ENCODE results near the gene SOX14. TPM values are rescaled to one million over a fixed set of nuclear protein-coding genes. Genes with fewer than 3 reads are reported as not detected.

SOX14 gene
- total RNA-seq, 4 donors from 2014 or later: not detected

- Histone ChIP-seq H3K4me1 (peaks cover 22 to 55% (median 34%) of the 10 kb centered on the region in 3 donors), H3K27me3 (peaks cover 37 to 100% (median 52%) of the 10 kb centered on the region in 4 donors), H3K4me3 (peak overlapping the region in 2 of 4 donors; percentile 27 to 53), H3K36me3 (no peaks in the 10 kb centered on the region), H3K9me3 (no peaks in the 10 kb centered on the region), H3K27ac (no peak overlapping the region)
- intact Hi-C loops (cut with DNase I): no loop called here
- no peak for DNase-seq
- TF ChIP-seq CTCF (IDR thresholded peaks at IDR 0.05) (no peak), POLR2A (IDR thresholded peaks at IDR 0.05) (no peak)
- WGBS, 2 donors: 6 to 10% methylated on average over 42 to 50 of the region's 53 CpGs
These were observed 7.5 kb downstream of the SOX14 start for GRCh38 chr3:137771401-137772213.

GRCh38 chr3:137772214-137772955, 8.3 kb downstream of the SOX14 start:
- 21 to 25% methylated on average over 7 of the region's 7 CpGs for WGBS, 2 donors
- DNase-seq: no peak
- H3K4me1 ChIP-seq: peaks cover 22 to 47% (median 34%) of the 10 kb centered on the region in 3 donors
- peaks cover 32 to 100% (median 48%) of the 10 kb centered on the region in 4 donors for H3K27me3 ChIP-seq
- no peaks in the 10 kb centered on the region for H3K36me3 ChIP-seq
- no peaks in the 10 kb centered on the region for H3K9me3 ChIP-seq
- intact Hi-C loops (cut with DNase I): no loop called here
- no peak overlapping the region for H3K4me3 ChIP-seq
- no peak overlapping the region for H3K27ac ChIP-seq
- no peak for TF ChIP-seq CTCF (IDR thresholded peaks at IDR 0.05)
- no peak for TF ChIP-seq POLR2A (IDR thresholded peaks at IDR 0.05)

- peaks cover 0 to 79% (median 2%) of the 10 kb centered on the region in 4 donors for H3K27me3 ChIP-seq
- no peaks in the 10 kb centered on the region for H3K4me1 ChIP-seq
- WGBS, 2 donors: 18 to 32% methylated on average over 2 of the region's 2 CpGs
- no peak overlapping the region for H3K27ac ChIP-seq
- DNase-seq: no peak
- H3K9me3 ChIP-seq: no peaks in the 10 kb centered on the region
- TF ChIP-seq POLR2A (IDR thresholded peaks at IDR 0.05): no peak
- no peak for TF ChIP-seq CTCF (IDR thresholded peaks at IDR 0.05)
- intact Hi-C loops (cut with DNase I): no loop called here
- no peak overlapping the region for H3K4me3 ChIP-seq
- H3K36me3 ChIP-seq: no peaks in the 10 kb centered on the region
These were observed 14.8 kb downstream of the SOX14 start for GRCh38 chr3:137778941-137779340.

GRCh38 chr3:137787529-137787928, 23.4 kb downstream of the SOX14 start:
- DNase-seq: no peak
- no peak overlapping the region for H3K27ac ChIP-seq
- intact Hi-C loops (cut with DNase I): no loop called here
- H3K4me1 ChIP-seq: no peaks in the 10 kb centered on the region
- TF ChIP-seq POLR2A (IDR thresholded peaks at IDR 0.05) (no peak), CTCF (IDR thresholded peaks at IDR 0.05) (no peak)
- H3K4me3 ChIP-seq: no peak overlapping the region
- H3K36me3 ChIP-seq: no peaks in the 10 kb centered on the region
- peaks cover 0 to 42% (median 0%) of the 10 kb centered on the region in 4 donors for H3K27me3 ChIP-seq
- WGBS, 2 donors: 63% methylated on average over 6 of the region's 6 CpGs
- no peaks in the 10 kb centered on the region for H3K9me3 ChIP-seq

- DNase-seq: no peak
- H3K27ac ChIP-seq: no peak overlapping the region
- 67 to 76% methylated on average over 5 of the region's 5 CpGs for WGBS, 2 donors
- H3K9me3 ChIP-seq: no peaks in the 10 kb centered on the region
- H3K4me3 ChIP-seq: no peak overlapping the region
- intact Hi-C loops (cut with DNase I): no loop called here
- H3K36me3 ChIP-seq: no peaks in the 10 kb centered on the region
- H3K27me3 ChIP-seq: peaks cover 0 to 33% (median 0%) of the 10 kb centered on the region in 4 donors
- no peak for TF ChIP-seq POLR2A (IDR thresholded peaks at IDR 0.05)
- no peak for TF ChIP-seq CTCF (IDR thresholded peaks at IDR 0.05)
- H3K4me1 ChIP-seq: no peaks in the 10 kb centered on the region
These were observed 25.1 kb downstream of the SOX14 start for GRCh38 chr3:137789236-137789635.

All from esophagus squamous epithelium (tissue), 5 donors.